Subcutaneous adipose tissue (tissue), 4 donors: Measurements from ENCODE around the gene SMIM38. TPM values are rescaled to one million over a fixed set of nuclear protein-coding genes. Genes with fewer than 3 reads are reported as not detected.

ENCODE experiments used
- total RNA-seq, 4 donors: library from RNA; depleted of rRNA; stranded (reverse); fragments of >200 nt; gene quantifications; one replicate each; pipeline ENCODE4 v1.1.0, GENCODE V29; 2016
- TF ChIP-seq, protein P1 (sequence below): fragments of 450-650 bp; IDR thresholded peaks from one replicate; pipeline ENCODE4 v1.5.1; 2016; ENCODE audit warnings: low read depth, mild to moderate bottlenecking, control low read depth, antibody characterized with exemption, moderate library complexity

SMIM38 gene
- total RNA-seq, 4 donors from 2014 or later = 0.44 to 1.2 (median 1.1) TPM; not detected in 1

DNA sequence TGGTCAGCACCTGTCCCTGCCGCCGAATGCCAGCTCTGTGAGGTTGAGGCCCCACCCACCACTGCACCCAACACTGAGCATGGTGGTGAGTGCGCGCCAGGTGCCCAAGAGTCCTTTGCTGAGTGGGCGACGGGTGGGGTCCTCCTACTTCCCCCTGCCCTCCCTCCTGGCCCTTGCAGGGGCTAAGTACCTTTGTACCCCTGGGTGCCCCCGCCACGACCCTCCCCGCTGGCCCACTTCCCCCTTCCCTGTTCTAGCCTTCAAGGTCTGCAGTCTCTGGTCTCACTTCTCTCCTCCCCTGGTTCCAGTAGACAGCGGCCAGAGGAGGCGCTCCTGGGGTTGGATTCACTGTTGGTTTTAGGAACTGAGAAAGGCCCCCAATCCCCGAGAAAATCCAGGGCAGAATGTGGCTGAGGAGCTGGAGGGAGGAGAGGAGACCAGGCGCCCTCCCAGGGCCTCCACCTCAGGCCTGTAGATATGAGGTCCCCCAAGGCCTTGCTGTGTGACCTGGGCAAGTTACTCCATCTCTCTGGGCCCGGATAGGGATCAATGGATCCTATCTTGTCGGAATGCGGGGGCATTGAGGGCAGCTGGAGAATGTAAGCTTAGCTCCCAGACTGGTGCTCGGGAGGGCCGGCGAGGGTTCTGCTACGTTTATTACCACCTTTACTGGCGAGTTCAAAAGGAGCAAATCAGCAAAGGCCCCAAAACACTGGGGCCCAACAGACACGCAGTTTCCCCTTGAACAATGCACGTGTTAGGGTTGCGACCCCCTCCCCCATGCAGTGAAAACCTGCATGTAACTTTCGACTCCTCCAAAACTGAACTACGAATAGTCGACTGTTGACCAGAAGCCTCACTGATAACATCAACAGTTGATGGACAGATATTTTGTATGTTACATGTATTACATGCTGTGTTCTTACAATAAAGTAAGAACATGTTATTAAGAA lies 31.9 kb upstream of the SMIM38 start:
- TF ChIP-seq, protein P1, sequence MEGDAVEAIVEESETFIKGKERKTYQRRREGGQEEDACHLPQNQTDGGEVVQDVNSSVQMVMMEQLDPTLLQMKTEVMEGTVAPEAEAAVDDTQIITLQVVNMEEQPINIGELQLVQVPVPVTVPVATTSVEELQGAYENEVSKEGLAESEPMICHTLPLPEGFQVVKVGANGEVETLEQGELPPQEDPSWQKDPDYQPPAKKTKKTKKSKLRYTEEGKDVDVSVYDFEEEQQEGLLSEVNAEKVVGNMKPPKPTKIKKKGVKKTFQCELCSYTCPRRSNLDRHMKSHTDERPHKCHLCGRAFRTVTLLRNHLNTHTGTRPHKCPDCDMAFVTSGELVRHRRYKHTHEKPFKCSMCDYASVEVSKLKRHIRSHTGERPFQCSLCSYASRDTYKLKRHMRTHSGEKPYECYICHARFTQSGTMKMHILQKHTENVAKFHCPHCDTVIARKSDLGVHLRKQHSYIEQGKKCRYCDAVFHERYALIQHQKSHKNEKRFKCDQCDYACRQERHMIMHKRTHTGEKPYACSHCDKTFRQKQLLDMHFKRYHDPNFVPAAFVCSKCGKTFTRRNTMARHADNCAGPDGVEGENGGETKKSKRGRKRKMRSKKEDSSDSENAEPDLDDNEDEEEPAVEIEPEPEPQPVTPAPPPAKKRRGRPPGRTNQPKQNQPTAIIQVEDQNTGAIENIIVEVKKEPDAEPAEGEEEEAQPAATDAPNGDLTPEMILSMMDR = no peak

DNA sequence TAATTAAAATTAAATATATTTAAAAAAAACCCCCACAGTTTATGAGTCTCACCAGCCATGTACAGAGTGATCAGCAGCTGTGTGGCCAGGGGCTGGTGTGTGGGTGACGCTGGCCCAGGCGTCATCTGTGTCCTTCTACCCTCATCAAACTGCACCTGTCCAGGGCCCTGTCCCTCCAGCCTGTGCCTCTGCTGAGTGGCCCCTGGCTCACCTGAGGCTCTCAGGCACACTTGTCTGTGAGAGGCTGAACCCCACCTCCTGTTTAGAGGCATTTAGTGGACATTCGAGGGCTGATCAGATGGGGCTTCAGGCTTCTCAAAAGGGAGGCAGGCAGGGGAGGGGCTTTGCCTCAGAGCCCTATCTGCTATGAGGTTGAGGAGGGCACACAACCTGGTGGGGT lies 29.9 kb upstream of the SMIM38 start:
- TF ChIP-seq, protein P1 = no peak

DNA sequence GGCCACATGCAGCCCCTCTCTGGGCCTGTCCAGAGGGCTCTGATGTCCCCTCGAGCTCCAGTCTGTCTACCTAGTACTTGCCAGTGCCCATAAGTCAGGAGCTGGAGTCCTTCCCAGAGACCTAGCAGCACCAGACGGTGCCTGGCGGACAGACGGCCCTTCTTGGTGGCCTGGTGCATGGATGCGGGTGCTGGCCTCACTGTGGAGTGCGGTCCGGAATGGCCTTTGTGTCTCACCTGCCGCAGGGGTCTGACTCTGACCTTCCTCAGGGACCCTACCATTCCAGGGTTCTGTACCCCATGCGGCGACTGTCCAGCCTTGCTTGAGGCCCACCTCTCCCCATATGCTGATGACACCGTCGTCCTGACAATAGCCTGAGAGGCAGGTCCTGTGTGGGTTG lies 29.4 kb upstream of the SMIM38 start:
- TF ChIP-seq, protein P1 = no peak

DNA sequence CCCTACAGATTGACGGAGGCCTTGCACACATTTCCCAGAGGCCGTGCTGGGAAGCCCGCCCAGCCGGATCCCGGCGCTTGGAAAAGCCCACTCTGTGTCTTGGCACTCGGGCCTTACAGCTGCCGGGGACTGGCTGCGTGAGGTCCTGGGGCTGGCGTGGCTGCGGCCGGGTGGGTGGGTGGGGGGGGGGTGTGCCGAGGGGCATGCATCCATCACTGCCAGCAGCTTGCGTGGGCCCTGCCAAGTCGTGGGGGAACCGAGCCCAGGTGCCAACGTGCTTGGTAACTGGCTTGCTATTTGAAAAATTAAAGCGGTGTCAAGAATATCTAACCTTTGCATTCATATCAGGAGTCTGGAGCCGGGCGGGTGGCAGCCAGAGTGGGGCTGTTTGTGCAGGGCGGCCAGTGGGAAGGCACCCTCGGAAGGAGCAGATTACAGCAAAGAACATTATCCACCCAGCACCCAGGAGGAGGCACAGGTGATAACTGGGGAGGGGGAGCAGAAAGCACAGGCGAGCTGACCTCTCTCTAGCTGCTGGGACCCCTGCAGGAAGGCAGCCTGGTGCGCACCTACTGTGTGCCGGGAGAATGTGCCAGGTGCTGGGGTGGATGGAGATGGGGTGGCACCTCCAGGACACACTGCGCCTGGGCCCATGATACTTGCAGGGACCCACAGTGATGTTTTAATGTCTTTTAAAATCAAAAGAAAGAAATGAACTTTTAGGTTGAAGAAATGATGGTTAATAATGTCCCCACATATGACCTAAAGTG lies 28.5 kb upstream of the SMIM38 start:
- TF ChIP-seq, protein P1 = no peak

DNA sequence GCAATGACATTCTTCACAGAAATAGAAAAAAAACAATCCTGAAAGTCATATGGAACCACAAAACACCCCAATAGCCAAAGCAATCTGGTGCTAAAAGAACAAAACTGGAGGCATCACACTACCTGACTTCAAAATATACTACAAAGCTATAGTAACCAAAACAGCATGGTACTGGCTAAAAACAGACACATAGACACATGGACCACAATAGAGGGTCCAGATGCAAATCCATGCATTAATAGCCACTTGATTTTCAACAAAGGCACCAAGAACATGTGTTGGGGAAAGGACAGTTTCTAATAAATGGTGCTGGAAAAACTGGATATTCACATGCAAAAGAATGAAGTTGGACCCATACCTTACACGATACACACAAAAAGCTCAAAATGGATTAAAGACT lies 27.9 kb upstream of the SMIM38 start:
- TF ChIP-seq, protein P1 = no peak

DNA sequence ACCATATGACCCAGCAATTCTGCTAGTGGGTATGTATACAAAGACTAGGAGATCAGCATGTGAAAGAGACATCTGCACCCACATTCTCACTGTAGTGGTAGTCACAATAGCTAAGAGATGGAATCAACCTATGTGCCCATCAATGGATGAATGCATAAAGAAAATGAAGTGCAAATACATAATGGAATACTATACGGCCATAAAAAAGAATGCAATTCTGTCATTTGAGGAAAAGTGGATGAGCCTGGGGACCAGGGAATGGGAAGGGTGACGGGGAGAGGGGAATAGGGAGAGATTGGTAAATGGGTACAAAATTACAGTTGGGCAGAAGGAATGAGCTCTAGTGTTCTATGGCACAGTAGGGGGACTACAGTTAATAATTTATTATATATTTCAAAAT lies 26.7 kb upstream of the SMIM38 start:
- TF ChIP-seq, protein P1 = no peak

DNA sequence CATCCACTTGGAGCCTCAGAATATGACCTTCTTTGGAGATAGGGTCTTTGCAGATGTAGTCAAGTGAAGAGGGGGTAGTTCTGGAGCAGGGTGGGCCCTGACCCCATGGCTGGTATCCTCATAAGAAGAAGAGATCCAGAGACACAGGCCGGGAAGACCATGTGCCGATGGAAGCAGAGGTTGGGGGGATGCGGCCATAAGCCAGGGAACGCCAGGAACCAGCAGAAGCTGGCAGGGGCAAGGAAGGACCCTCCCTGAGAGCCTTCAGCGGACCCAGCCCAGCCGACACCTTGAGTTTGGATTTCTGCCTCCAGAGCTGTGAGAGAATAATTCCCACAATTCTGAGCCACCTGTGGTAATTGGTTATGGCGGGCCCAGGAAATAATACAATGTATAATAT lies 26.1 kb upstream of the SMIM38 start:
- TF ChIP-seq, protein P1 = no peak
